Measurements from ENCODE around the gene TRIO.

Gene TRIO

GRCh38 chr5:14452685-14453454 lies 309.7 kb downstream of the TRIO start:
- CTCF ChIA-PET, result no interaction called here
- POLR2A ChIA-PET, result no interaction called here
- no peak for DNase-seq (ENCODE audit: extremely low spot score)
- TF ChIP-seq LEF1 (IDR thresholded peaks at IDR 0.05; ENCODE audit: borderline replicate concordance), result no peak
- TF ChIP-seq CTBP1 (IDR thresholded peaks at IDR 0.05; ENCODE audit: borderline replicate concordance), result no peak
- TF ChIP-seq SP1 (IDR thresholded peaks at IDR 0.05), result no peak
- TF ChIP-seq ARNT (IDR thresholded peaks at IDR 0.05), result no peak
- TF ChIP-seq ZNF384 (IDR thresholded peaks at IDR 0.05), result no peak
- no peak for TF ChIP-seq NFRKB (IDR thresholded peaks at IDR 0.05)
- no peak for TF ChIP-seq BHLHE40 (IDR thresholded peaks at IDR 0.05; ENCODE audit: borderline replicate concordance)
- no peak for TF ChIP-seq FOXA1 (IDR thresholded peaks at IDR 0.05)
- no peak for TF ChIP-seq TARDBP (IDR thresholded peaks at IDR 0.05)
- TF ChIP-seq L3MBTL2 (conservative IDR thresholded peaks at IDR 0.05), result no peak; the same call in 1 of the 2 replicates
- TF ChIP-seq FOXM1 (IDR thresholded peaks at IDR 0.05; ENCODE audit: borderline replicate concordance), result no peak
- no peak for TF ChIP-seq ELF4 (IDR thresholded peaks at IDR 0.05)
- TF ChIP-seq SUZ12 (IDR thresholded peaks at IDR 0.05), result no peak
- TF ChIP-seq FOXK2 (IDR thresholded peaks at IDR 0.05), result no peak
- no peak for TF ChIP-seq HDGF (IDR thresholded peaks at IDR 0.05; ENCODE audit: borderline replicate concordance)
- no peak for TF ChIP-seq PKNOX1 (IDR thresholded peaks at IDR 0.05)

GRCh38 chr5:14453481-14453880 lies 310.3 kb downstream of the TRIO start:
- DNase-seq (ENCODE audit: extremely low spot score), result no peak
- CTCF ChIA-PET, result no interaction called here
- POLR2A ChIA-PET, result no interaction called here
- TF ChIP-seq SP1 (IDR thresholded peaks at IDR 0.05), result no peak
- TF ChIP-seq FOXA1 (IDR thresholded peaks at IDR 0.05), result no peak

- DNase-seq (ENCODE audit: extremely low spot score), result no peak
- TF ChIP-seq SUZ12 (IDR thresholded peaks at IDR 0.05), result no peak
- no peak for TF ChIP-seq SP1 (IDR thresholded peaks at IDR 0.05)
- no peak for TF ChIP-seq NFRKB (IDR thresholded peaks at IDR 0.05)
- TF ChIP-seq PKNOX1 (IDR thresholded peaks at IDR 0.05), result no peak
- no peak for TF ChIP-seq FOXA1 (IDR thresholded peaks at IDR 0.05)
- no peak for TF ChIP-seq LEF1 (IDR thresholded peaks at IDR 0.05; ENCODE audit: borderline replicate concordance)
- TF ChIP-seq CTBP1 (IDR thresholded peaks at IDR 0.05; ENCODE audit: borderline replicate concordance), result no peak
- no peak for TF ChIP-seq ARNT (IDR thresholded peaks at IDR 0.05)
- TF ChIP-seq HDGF (IDR thresholded peaks at IDR 0.05; ENCODE audit: borderline replicate concordance), result no peak
- no peak for TF ChIP-seq TARDBP (IDR thresholded peaks at IDR 0.05)
- ChIA-PET CTCF (no interaction called here), POLR2A (no interaction called here)
Observed at GRCh38 chr5:14455814-14456321, 312.7 kb downstream of the TRIO start.

GRCh38 chr5:14457476-14457875 lies 314.3 kb downstream of the TRIO start:
- ChIA-PET CTCF (no interaction called here), POLR2A (no interaction called here)
- no peak for DNase-seq (ENCODE audit: extremely low spot score)
- TF ChIP-seq ELF4 (IDR thresholded peaks at IDR 0.05) (no peak), SUZ12 (IDR thresholded peaks at IDR 0.05) (no peak), FOXA1 (IDR thresholded peaks at IDR 0.05) (no peak)

GRCh38 chr5:14458414-14458813 lies 315.3 kb downstream of the TRIO start:
- no peak for DNase-seq (ENCODE audit: extremely low spot score)
- POLR2A ChIA-PET, result no interaction called here
- TF ChIP-seq L3MBTL2 (conservative IDR thresholded peaks at IDR 0.05), result no peak
- no peak for TF ChIP-seq SUZ12 (IDR thresholded peaks at IDR 0.05)
- TF ChIP-seq SP1 (IDR thresholded peaks at IDR 0.05), result no peak
- TF ChIP-seq HDGF (IDR thresholded peaks at IDR 0.05; ENCODE audit: borderline replicate concordance), result no peak
- no peak for TF ChIP-seq ARNT (IDR thresholded peaks at IDR 0.05)
- TF ChIP-seq ZNF384 (IDR thresholded peaks at IDR 0.05), result no peak

GRCh38 chr5:14460844-14461398 lies 317.8 kb downstream of the TRIO start:
- no peak for DNase-seq (ENCODE audit: extremely low spot score)
- no peak for TF ChIP-seq L3MBTL2 (conservative IDR thresholded peaks at IDR 0.05)
- TF ChIP-seq FOXK2 (IDR thresholded peaks at IDR 0.05), result no peak
- TF ChIP-seq SP1 (IDR thresholded peaks at IDR 0.05), result no peak
- TF ChIP-seq NFRKB (IDR thresholded peaks at IDR 0.05), result no peak
- TF ChIP-seq BHLHE40 (IDR thresholded peaks at IDR 0.05; ENCODE audit: borderline replicate concordance), result no peak
- ChIA-PET CTCF (no interaction called here), POLR2A (no interaction called here)

More at GRCh38 chr5:14458414-14458813, 315.3 kb downstream of the TRIO start:
- CTCF ChIA-PET, result no interaction called here

GRCh38 chr5:14462681-14463080 lies 319.5 kb downstream of the TRIO start:
- no peak for TF ChIP-seq PKNOX1 (IDR thresholded peaks at IDR 0.05)
- TF ChIP-seq FOXM1 (IDR thresholded peaks at IDR 0.05; ENCODE audit: borderline replicate concordance), result no peak
- TF ChIP-seq NFRKB (IDR thresholded peaks at IDR 0.05), result no peak
- no peak for TF ChIP-seq L3MBTL2 (conservative IDR thresholded peaks at IDR 0.05)
- TF ChIP-seq SP1 (IDR thresholded peaks at IDR 0.05), result no peak
- no peak for TF ChIP-seq BHLHE40 (IDR thresholded peaks at IDR 0.05; ENCODE audit: borderline replicate concordance)
- no peak for TF ChIP-seq TARDBP (IDR thresholded peaks at IDR 0.05)
- no peak for TF ChIP-seq ZNF384 (IDR thresholded peaks at IDR 0.05)
- no peak for TF ChIP-seq ARNT (IDR thresholded peaks at IDR 0.05)
- TF ChIP-seq ELF4 (IDR thresholded peaks at IDR 0.05), result no peak
- no peak for TF ChIP-seq LEF1 (IDR thresholded peaks at IDR 0.05; ENCODE audit: borderline replicate concordance)
- TF ChIP-seq HDGF (IDR thresholded peaks at IDR 0.05; ENCODE audit: borderline replicate concordance), result no peak
- no peak for TF ChIP-seq CTBP1 (IDR thresholded peaks at IDR 0.05; ENCODE audit: borderline replicate concordance)
- no peak for TF ChIP-seq SUZ12 (IDR thresholded peaks at IDR 0.05)
- no peak for TF ChIP-seq FOXA1 (IDR thresholded peaks at IDR 0.05)
- POLR2A ChIA-PET, result no interaction called here
- no peak for DNase-seq (ENCODE audit: extremely low spot score)
- CTCF ChIA-PET, result no interaction called here
